ENCODE results near the gene CDH3.

GRCh38 chr16:68646953-68647659, 2.0 kb downstream of the CDH3 start:
- TF ChIP-seq CTCF (conservative IDR thresholded peaks at IDR 0.05; ENCODE audit: low read depth in 2 of 2): no peak
- no peak for TF ChIP-seq ETS1 (IDR thresholded peaks at IDR 0.05)
- no peak for TF ChIP-seq CREB1 (CRISPR knock-in tag; IDR thresholded peaks at IDR 0.05; ENCODE audit: low read depth)
- no peak for TF ChIP-seq REST (IDR thresholded peaks at IDR 0.05; ENCODE audit: unreplicated experiment)
- TF ChIP-seq EZH2phosphoT487 (IDR thresholded peaks at IDR 0.05; ENCODE audit: unreplicated experiment): no peak
- no peak for TF ChIP-seq EZH2 (IDR thresholded peaks at IDR 0.05; ENCODE audit: low read depth, unreplicated experiment)
- no peak for TF ChIP-seq POLR2AphosphoS5 (IDR thresholded peaks at IDR 0.05; ENCODE audit: low read depth)
- TF ChIP-seq JUNB (IDR thresholded peaks at IDR 0.05; ENCODE audit: unreplicated experiment): no peak
- no peak for TF ChIP-seq NANOG (IDR thresholded peaks at IDR 0.05; ENCODE audit: borderline replicate concordance)
- TF ChIP-seq ZNF331 (CRISPR knock-in tag; IDR thresholded peaks at IDR 0.05; ENCODE audit: low read depth): no peak

All from GM23338 (cell line).